ENCODE results near the gene MFNG.

DNA sequence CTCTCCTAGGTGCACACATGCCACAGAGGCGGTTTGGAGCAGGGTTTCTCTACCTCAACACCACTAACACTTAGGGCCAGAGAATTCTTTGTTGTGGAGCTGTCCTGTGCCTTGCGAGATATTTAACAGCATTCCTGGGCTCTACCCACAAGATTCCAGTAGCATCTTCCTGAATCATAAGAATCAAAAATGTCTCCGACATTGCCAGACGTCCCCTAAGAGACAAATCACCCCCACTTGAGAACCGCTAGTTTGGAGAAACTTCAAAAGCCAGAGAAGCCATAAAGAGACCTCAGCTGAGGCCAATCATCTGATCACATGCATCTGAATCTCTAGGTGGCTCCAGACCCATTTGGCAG, 16.1 kb downstream of the MFNG start:
- TF ChIP-seq, protein P1, sequence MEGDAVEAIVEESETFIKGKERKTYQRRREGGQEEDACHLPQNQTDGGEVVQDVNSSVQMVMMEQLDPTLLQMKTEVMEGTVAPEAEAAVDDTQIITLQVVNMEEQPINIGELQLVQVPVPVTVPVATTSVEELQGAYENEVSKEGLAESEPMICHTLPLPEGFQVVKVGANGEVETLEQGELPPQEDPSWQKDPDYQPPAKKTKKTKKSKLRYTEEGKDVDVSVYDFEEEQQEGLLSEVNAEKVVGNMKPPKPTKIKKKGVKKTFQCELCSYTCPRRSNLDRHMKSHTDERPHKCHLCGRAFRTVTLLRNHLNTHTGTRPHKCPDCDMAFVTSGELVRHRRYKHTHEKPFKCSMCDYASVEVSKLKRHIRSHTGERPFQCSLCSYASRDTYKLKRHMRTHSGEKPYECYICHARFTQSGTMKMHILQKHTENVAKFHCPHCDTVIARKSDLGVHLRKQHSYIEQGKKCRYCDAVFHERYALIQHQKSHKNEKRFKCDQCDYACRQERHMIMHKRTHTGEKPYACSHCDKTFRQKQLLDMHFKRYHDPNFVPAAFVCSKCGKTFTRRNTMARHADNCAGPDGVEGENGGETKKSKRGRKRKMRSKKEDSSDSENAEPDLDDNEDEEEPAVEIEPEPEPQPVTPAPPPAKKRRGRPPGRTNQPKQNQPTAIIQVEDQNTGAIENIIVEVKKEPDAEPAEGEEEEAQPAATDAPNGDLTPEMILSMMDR (conservative IDR thresholded peaks at IDR 0.05; ENCODE audit: low read length), result no peak
- TF ChIP-seq EZH2phosphoT487 (IDR thresholded peaks at IDR 0.05; ENCODE audit: borderline replicate concordance), result no peak

All from Loucy (cell line).